H9 (cell line): ENCODE data around the gene C2orf42. TPM values are rescaled to one million over a fixed set of nuclear protein-coding genes. Genes with fewer than 3 reads are reported as not detected.
A peak's percentile ranks its signal among the peaks of the same experiment; 100 is the strongest.

Experiments used
- DNase-seq: peaks from one replicate; pipeline ENCODE4 v3.0.0-alpha.2; 2017
- H2AFZ ChIP-seq: one replicate; pipeline ENCODE4 v1.6.1; 2013; ENCODE audit warnings: mild to moderate bottlenecking, low read length, control low read depth, moderate library complexity
- H2AK5ac ChIP-seq: 2 replicates; pipeline ENCODE4 v1.6.1; 2013; ENCODE audit warnings: low read length, control low read depth, mixed read lengths; ENCODE audit not compliant: insufficient read length
- H2BK120ac ChIP-seq: one replicate; pipeline ENCODE4 v1.6.1; 2013; ENCODE audit warnings: low read depth, mild to moderate bottlenecking, low read length, control low read depth, inconsistent platforms; ENCODE audit not compliant: poor library complexity, severe bottlenecking
- H2BK12ac ChIP-seq: 2 replicates; pipeline ENCODE4 v1.6.1; 2013; ENCODE audit warnings: low read length, control low read depth, mixed read lengths, low read depth; ENCODE audit not compliant: insufficient read length
- H2BK15ac ChIP-seq: 2 replicates; pipeline ENCODE4 v1.6.1; 2013; ENCODE audit warnings: low read depth, low read length, control low read depth
- H2BK20ac ChIP-seq: one replicate; pipeline ENCODE4 v1.6.1; 2013; ENCODE audit warnings: low read depth, mild to moderate bottlenecking, low read length, control low read depth, inconsistent platforms; ENCODE audit not compliant: poor library complexity, severe bottlenecking
- H2BK5ac ChIP-seq: 2 replicates; pipeline ENCODE4 v1.6.1; 2013; ENCODE audit warnings: low read length, control low read depth, mixed read lengths; ENCODE audit not compliant: insufficient read length
- H3K14ac ChIP-seq: 2 replicates; pipeline ENCODE4 v1.6.1; 2013; ENCODE audit warnings: low read length, control low read depth; ENCODE audit not compliant: insufficient read depth
- H3K18ac ChIP-seq: 2 replicates; pipeline ENCODE4 v1.6.1; 2013; ENCODE audit warnings: low read depth, mild to moderate bottlenecking, mixed read lengths, low read length, control low read depth; ENCODE audit not compliant: insufficient read length
- H3K23ac ChIP-seq: 2 replicates; pipeline ENCODE4 v1.6.1; 2013; ENCODE audit warnings: low read length, control low read depth, mixed read lengths, low read depth; ENCODE audit not compliant: insufficient read length
- H3K23me2 ChIP-seq: 2 replicates; pipeline ENCODE4 v1.6.1; 2013; ENCODE audit warnings: low read depth, mild to moderate bottlenecking, mixed read lengths, low read length, control low read depth; ENCODE audit not compliant: insufficient read length, poor library complexity, severe bottlenecking
- H3K27ac ChIP-seq: 2 replicates; pipeline ENCODE4 v1.5.1; 2013; ENCODE audit warnings: low read length, control low read depth, mixed read lengths, low read depth; ENCODE audit not compliant: insufficient read length
- H3K27me3 ChIP-seq: 2 replicates; pipeline ENCODE4 v1.6.1; 2013; ENCODE audit warnings: low read length, control low read depth, inconsistent platforms; ENCODE audit not compliant: insufficient read depth
- H3K4ac ChIP-seq: 2 replicates; pipeline ENCODE4 v1.6.1; 2013; ENCODE audit warnings: low read depth, mild to moderate bottlenecking, control low read depth, inconsistent platforms, low read length, moderate library complexity
- H3K4me1 ChIP-seq: 2 replicates; pipeline ENCODE4 v1.6.1; 2013; ENCODE audit warnings: low read length, control low read depth, inconsistent platforms; ENCODE audit not compliant: insufficient read depth
- H3K4me2 ChIP-seq: 2 replicates; pipeline ENCODE4 v1.6.1; 2013; ENCODE audit warnings: low read length, control low read depth, mixed read lengths; ENCODE audit not compliant: insufficient read length, insufficient read depth
- H3K56ac ChIP-seq: 2 replicates; pipeline ENCODE4 v1.6.1; 2013; ENCODE audit warnings: low read depth, mild to moderate bottlenecking, mixed read lengths, low read length, control low read depth; ENCODE audit not compliant: insufficient read length
- H3K79me1 ChIP-seq: 2 replicates; pipeline ENCODE4 v1.6.1; 2013; ENCODE audit warnings: low read depth, mild to moderate bottlenecking, moderate library complexity, low read length, control low read depth, inconsistent platforms; ENCODE audit not compliant: insufficient read depth, poor library complexity, severe bottlenecking
- H3K79me2 ChIP-seq: 2 replicates; pipeline ENCODE4 v1.6.1; 2013; ENCODE audit warnings: low read length, control low read depth, inconsistent platforms; ENCODE audit not compliant: insufficient read depth
- H3K9ac ChIP-seq: 2 replicates; pipeline ENCODE4 v1.6.1; 2013; ENCODE audit warnings: low read length, control low read depth, mixed read lengths; ENCODE audit not compliant: insufficient read length; ENCODE audit errors: extremely low read depth
- H3K9me3 ChIP-seq: one replicate; pipeline ENCODE4 v1.6.1; 2013; ENCODE audit warnings: low read depth, low read length, inconsistent platforms; ENCODE audit not compliant: control insufficient read depth
- H3T11ph ChIP-seq: one replicate; pipeline ENCODE4 v1.6.1; 2013; ENCODE audit warnings: mild to moderate bottlenecking, low read length, control low read depth, inconsistent platforms
- H4K20me1 ChIP-seq: one replicate; pipeline ENCODE4 v1.6.1; 2013; ENCODE audit not compliant: control insufficient read depth, insufficient read length, insufficient read depth
- H4K5ac ChIP-seq: 2 replicates; pipeline ENCODE4 v1.6.1; 2013; ENCODE audit warnings: low read depth, mild to moderate bottlenecking, mixed read lengths, low read length, control low read depth; ENCODE audit not compliant: insufficient read length
- H4K8ac ChIP-seq: replicated peaks from 2 replicates; pipeline ENCODE4 v1.6.1; 2013; ENCODE audit warnings: low read length, control low read depth, mixed read lengths, low read depth; ENCODE audit not compliant: insufficient read length
- H4K91ac ChIP-seq: 2 replicates; pipeline ENCODE4 v1.6.1; 2013; ENCODE audit warnings: low read depth, mild to moderate bottlenecking, moderate library complexity, mixed read lengths, low read length, control low read depth; ENCODE audit not compliant: insufficient read length
- H3K27ac Mint-ChIP-seq, 3 experiments: 2 replicates in 2 of 3; 3 replicates in 1 of 3; pipeline ENCODE4 v1.8.0; 2020 to 2021; ENCODE audit warnings: mixed read lengths in 3 of 3, mild to moderate bottlenecking in 1 of 3, moderate library complexity in 1 of 3
- H3K27me3 Mint-ChIP-seq: 2 replicates; pipeline ENCODE4 v1.8.0; 2021; ENCODE audit warnings: low read depth, mild to moderate bottlenecking, moderate library complexity, mixed read lengths
- H3K36me3 Mint-ChIP-seq, 3 experiments: 2 replicates in 2 of 3; 3 replicates in 1 of 3; pipeline ENCODE4 v1.8.0; 2020 to 2021; ENCODE audit warnings: low read depth in 3 of 3, mixed read lengths in 3 of 3; ENCODE audit not compliant: insufficient read depth in 1 of 3
- H3K4me1 Mint-ChIP-seq, 2 experiments: 2 replicates each; pipeline ENCODE4 v1.8.0; 2020; ENCODE audit warnings: mixed read lengths in 2 of 2
- H3K4me3 Mint-ChIP-seq, 2 experiments: 2 replicates in 1 of 2; 3 replicates in 1 of 2; pipeline ENCODE4 v1.8.0; 2020 to 2021; ENCODE audit warnings: mild to moderate bottlenecking in 2 of 2, mixed read lengths in 2 of 2, moderate library complexity in 1 of 2
- H3K9me3 Mint-ChIP-seq, 2 experiments: 2 replicates in 1 of 2; 3 replicates in 1 of 2; pipeline ENCODE4 v1.8.0; 2020; ENCODE audit warnings: mild to moderate bottlenecking in 2 of 2, mixed read lengths in 2 of 2, moderate library complexity in 1 of 2
- WGBS: extraction: QIAGEN DNeasy Blood & Tissue Kit; methylation state at CpG from one replicate; pipeline ENCODE4 v1.1.7; 2013; ENCODE audit warnings: missing lambda C conversion rate, low lambda C conversion rate, mixed read lengths; ENCODE audit not compliant: insufficient read length; ENCODE audit errors: extremely low coverage; 5-methylcytosine and 5-hydroxymethylcytosine counted together
- total RNA-seq: library from RNA; stranded (reverse); gene quantifications from 2 replicates; pipeline ENCODE4 v1.2.1, GENCODE V29; 2021
- TF ChIP-seq, protein P1 (sequence below): fragments of 200-600 bp; sonication (generic); conservative IDR thresholded peaks from 3 replicates; pipeline ENCODE4 v1.8.0; 2021; ENCODE audit warnings: antibody characterized with exemption, mild to moderate bottlenecking

The C2orf42 gene
- total RNA-seq, 1 experiment from 2014 or later, result 19.0 TPM

DNA sequence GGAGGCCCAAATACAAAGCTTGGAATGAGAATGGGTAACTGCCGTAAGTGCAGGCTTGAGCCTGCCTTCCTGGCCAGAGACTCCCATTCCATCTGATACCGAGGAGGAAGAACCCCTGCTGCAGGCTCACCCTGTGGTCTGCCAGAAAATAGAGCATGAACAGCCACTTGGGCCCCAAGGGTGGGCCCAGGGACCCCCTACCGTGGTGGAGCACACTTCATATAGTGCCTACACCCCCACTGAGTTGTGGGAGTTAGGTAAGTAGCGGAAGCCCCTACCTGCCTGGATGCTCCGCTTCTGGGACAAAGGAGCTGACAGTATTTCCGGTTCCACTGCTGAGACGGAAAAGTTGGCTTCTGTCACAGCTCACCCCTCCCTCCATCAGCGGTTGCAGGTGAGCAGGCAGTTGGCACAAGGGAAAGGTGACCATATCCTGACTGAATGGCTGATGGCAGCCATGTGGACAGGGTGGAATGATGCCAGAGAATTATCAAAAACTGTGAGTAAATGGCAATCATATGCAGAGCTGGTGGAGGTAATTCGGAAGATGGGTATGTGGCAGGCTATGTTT is 11.5 kb upstream of the C2orf42 start:
- H3T11ph ChIP-seq, result no peak overlapping the region
- H3K4me3 Mint-ChIP-seq, result no peak overlapping the region
- peak overlapping the region in 1 of 3 experiments; percentile 44; a peak in 3 of 7 replicates for H3K27ac Mint-ChIP-seq
- no peaks in the 10 kb centered on the region for H3K9me3 ChIP-seq
- no peak overlapping the region for H2AFZ ChIP-seq
- no peak overlapping the region for H4K91ac ChIP-seq
- H3K36me3 Mint-ChIP-seq, result no peaks in the 10 kb centered on the region
- no peaks in the 10 kb centered on the region; a peak in 1 of 5 replicates for H3K9me3 Mint-ChIP-seq
- TF ChIP-seq, protein P1, sequence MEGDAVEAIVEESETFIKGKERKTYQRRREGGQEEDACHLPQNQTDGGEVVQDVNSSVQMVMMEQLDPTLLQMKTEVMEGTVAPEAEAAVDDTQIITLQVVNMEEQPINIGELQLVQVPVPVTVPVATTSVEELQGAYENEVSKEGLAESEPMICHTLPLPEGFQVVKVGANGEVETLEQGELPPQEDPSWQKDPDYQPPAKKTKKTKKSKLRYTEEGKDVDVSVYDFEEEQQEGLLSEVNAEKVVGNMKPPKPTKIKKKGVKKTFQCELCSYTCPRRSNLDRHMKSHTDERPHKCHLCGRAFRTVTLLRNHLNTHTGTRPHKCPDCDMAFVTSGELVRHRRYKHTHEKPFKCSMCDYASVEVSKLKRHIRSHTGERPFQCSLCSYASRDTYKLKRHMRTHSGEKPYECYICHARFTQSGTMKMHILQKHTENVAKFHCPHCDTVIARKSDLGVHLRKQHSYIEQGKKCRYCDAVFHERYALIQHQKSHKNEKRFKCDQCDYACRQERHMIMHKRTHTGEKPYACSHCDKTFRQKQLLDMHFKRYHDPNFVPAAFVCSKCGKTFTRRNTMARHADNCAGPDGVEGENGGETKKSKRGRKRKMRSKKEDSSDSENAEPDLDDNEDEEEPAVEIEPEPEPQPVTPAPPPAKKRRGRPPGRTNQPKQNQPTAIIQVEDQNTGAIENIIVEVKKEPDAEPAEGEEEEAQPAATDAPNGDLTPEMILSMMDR, result no peak
- no peak overlapping the region for H3K4ac ChIP-seq
- no peak overlapping the region for H3K56ac ChIP-seq
- no peak overlapping the region for H2BK20ac ChIP-seq
- no peak overlapping the region for H3K9ac ChIP-seq
- no peak overlapping the region for H2BK5ac ChIP-seq
- H3K79me2 ChIP-seq, result no peaks in the 10 kb centered on the region
- DNase-seq, result no peak
- no peak overlapping the region for H4K5ac ChIP-seq
- no peaks in the 10 kb centered on the region for H3K4me1 ChIP-seq
- no peak overlapping the region for H3K14ac ChIP-seq
- WGBS, result no CpG with 5 or more reads among the region's 9 CpGs
- H3K27me3 Mint-ChIP-seq, result no peaks in the 10 kb centered on the region
- H2AK5ac ChIP-seq, result no peak overlapping the region
- no peak overlapping the region for H3K4me2 ChIP-seq
- H4K20me1 ChIP-seq, result no peaks in the 10 kb centered on the region
- H3K27me3 ChIP-seq, result no peaks in the 10 kb centered on the region
- H3K23me2 ChIP-seq, result no peaks in the 10 kb centered on the region
- H2BK12ac ChIP-seq, result no peak overlapping the region
- H2BK120ac ChIP-seq, result no peak overlapping the region
- no peak overlapping the region for H2BK15ac ChIP-seq
- H3K27ac ChIP-seq, result no peak overlapping the region
- no peaks in the 10 kb centered on the region for H3K79me1 ChIP-seq
- peaks cover 3 to 7% of the 10 kb centered on the region in 2 experiments; a peak in 1 of 4 replicates for H3K4me1 Mint-ChIP-seq
- no peak overlapping the region for H3K23ac ChIP-seq
- no peak overlapping the region for H3K18ac ChIP-seq
- H4K8ac ChIP-seq, result no peak overlapping the region
